ENCODE data around the gene CLPSL1. TPM values are rescaled to one million over a fixed set of nuclear protein-coding genes. Genes with fewer than 3 reads are reported as not detected.

CLPSL1 gene
- total RNA-seq, 2 experiments from 2014 or later, result not detected

DNA sequence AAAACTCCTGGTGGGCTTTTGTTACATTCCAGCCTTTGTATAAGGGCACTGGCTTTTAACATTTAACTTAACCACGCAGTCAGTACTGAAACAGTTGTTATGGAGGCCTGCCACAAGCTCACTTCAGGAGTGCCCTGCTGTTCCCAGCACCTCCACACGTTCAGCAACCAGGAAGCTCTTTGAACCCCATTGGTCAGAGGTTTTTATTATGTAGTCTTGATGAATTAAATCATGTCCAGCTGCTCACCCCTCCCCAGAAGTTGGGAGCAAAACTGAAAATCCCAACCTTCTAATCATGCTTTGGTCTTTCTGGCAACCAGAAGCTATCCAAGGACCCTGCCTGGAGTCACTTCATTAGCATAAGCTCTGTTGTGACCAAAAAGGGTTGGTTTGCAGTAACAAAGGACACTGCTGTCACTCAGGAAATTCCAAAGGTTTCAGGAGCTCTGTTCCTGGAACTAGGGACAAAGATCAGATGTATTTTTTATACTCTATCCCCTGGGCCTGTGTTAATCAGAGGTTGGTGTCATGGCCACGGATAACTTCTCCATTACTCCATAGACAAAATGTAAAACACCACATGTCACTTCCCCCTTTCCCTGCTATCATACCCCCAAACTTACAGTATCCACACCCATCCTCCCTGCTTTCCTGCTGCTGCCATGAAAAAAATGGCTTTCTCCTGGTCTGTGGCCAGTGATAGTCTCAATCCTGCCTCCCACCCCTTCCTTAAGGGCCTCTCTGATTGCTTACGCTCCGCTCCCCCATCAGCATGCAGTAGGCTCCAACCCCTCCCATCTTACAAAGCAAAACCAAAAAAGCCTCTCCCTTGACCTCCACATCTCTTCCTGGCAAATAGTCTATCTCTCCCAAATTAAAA is 40.9 kb upstream of the CLPSL1 start:
- ChIA-PET POLR2A (interaction anchor here (0.6 kb wide), 1 partner anchor 536 kb away, joined by 3 read pairs; no protein-coding TSS in a partner anchor), CTCF (interaction anchor here (0.5 to 7.1 kb wide), 14 partner anchors 14 to 288 kb away, joined by 3 to 178 read pairs (median 4); no protein-coding TSS in a partner anchor)
- H3K4me1 Mint-ChIP-seq, result peaks cover 24% of the 10 kb centered on the region
- H3K27me3 Mint-ChIP-seq, result no peaks in the 10 kb centered on the region
- H3K4me3 Mint-ChIP-seq, result no peak overlapping the region
- H3K9me3 Mint-ChIP-seq (ENCODE audit: low read depth), result no peaks in the 10 kb centered on the region
- no peak for DNase-seq
- intact Hi-C loops (cut with DNase I, micrococcal nuclease), result loop anchor here in 1 of 2 experiments (5.0 kb wide), 1 partner anchor 443 kb away; the partner anchor contains the start of gene DEF6
- no peak for ATAC-seq
- no peak overlapping the region for H3K27ac Mint-ChIP-seq
- H3K36me3 Mint-ChIP-seq (ENCODE audit: low read depth), result no peaks in the 10 kb centered on the region

DNA sequence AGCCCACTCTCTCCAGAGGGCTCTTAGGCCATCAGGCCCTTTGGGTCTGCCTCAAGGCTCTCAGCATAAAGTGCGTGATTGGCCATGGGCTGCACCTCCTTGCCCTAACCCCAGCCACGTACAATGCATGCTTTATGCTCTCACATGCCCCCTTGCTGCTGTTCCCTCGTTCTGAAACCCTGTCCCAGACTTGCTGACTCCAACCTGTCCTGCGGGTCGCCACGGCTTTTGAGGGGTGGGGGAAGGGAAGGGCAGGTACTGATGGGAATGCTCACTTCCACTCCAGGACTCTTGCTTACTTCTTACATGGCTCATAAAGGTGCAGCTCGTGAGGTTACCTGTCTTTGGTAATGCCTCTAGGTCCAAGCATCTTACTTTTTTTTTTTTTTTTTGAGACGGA is 38.0 kb upstream of the CLPSL1 start:
- H3K9me3 Mint-ChIP-seq (ENCODE audit: low read depth), result no peaks in the 10 kb centered on the region
- no peaks in the 10 kb centered on the region for H3K36me3 Mint-ChIP-seq (ENCODE audit: low read depth)
- DNase-seq (no peak), ATAC-seq (no peak)
- intact Hi-C loops (cut with DNase I, micrococcal nuclease), result no loop called here
- H3K4me3 Mint-ChIP-seq, result no peak overlapping the region
- ChIA-PET POLR2A (interaction anchor here (0.7 kb wide), 1 partner anchor 188 kb away, joined by 3 read pairs; no protein-coding TSS in a partner anchor), CTCF (interaction anchor here (0.7 to 1.0 kb wide), 2 partner anchors 119 to 153 kb away, joined by 3 to 4 read pairs; no protein-coding TSS in a partner anchor)
- H3K27me3 Mint-ChIP-seq, result no peaks in the 10 kb centered on the region
- H3K4me1 Mint-ChIP-seq, result no peaks in the 10 kb centered on the region
- H3K27ac Mint-ChIP-seq, result no peak overlapping the region

GRCh38 chr6:35745509-35745908 is 35.3 kb upstream of the CLPSL1 start:
- ATAC-seq (no peak), DNase-seq (no peak)
- Mint-ChIP-seq H3K4me1 (peaks cover 4% of the 10 kb centered on the region), H3K36me3 (ENCODE audit: low read depth) (no peaks in the 10 kb centered on the region), H3K9me3 (ENCODE audit: low read depth) (peaks cover 2% of the 10 kb centered on the region), H3K27ac (no peak overlapping the region), H3K27me3 (no peaks in the 10 kb centered on the region), H3K4me3 (no peak overlapping the region)
- intact Hi-C loops (cut with DNase I, micrococcal nuclease), result no loop called here
- ChIA-PET POLR2A (no interaction called here), CTCF (no interaction called here)

GRCh38 chr6:35746516-35746915 is 34.3 kb upstream of the CLPSL1 start:
- POLR2A ChIA-PET, result no interaction called here
- DNase-seq (no peak), ATAC-seq (no peak)
- intact Hi-C loops (cut with DNase I, micrococcal nuclease), result no loop called here
- Mint-ChIP-seq H3K36me3 (ENCODE audit: low read depth) (no peaks in the 10 kb centered on the region), H3K9me3 (ENCODE audit: low read depth) (peaks cover 2% of the 10 kb centered on the region), H3K4me3 (no peak overlapping the region), H3K27me3 (no peaks in the 10 kb centered on the region), H3K27ac (no peak overlapping the region), H3K4me1 (peaks cover 13% of the 10 kb centered on the region)
- CTCF ChIA-PET, result interaction anchor here (0.5 to 1.7 kb wide), 2 partner anchors 10 to 193 kb away, joined by 3 read pairs; no protein-coding TSS in a partner anchor

GRCh38 chr6:35747877-35748276 is 32.9 kb upstream of the CLPSL1 start:
- no peak overlapping the region for H3K27ac Mint-ChIP-seq
- no peak overlapping the region for H3K4me3 Mint-ChIP-seq
- DNase-seq (no peak), ATAC-seq (no peak)
- intact Hi-C loops (cut with DNase I, micrococcal nuclease), result no loop called here
- peaks cover 2% of the 10 kb centered on the region for H3K9me3 Mint-ChIP-seq (ENCODE audit: low read depth)
- H3K36me3 Mint-ChIP-seq (ENCODE audit: low read depth), result no peaks in the 10 kb centered on the region
- H3K27me3 Mint-ChIP-seq, result no peaks in the 10 kb centered on the region
- CTCF ChIA-PET, result interaction anchor here (0.6 to 1.7 kb wide), 2 partner anchors 12 to 1559 kb away, joined by 3 read pairs; no protein-coding TSS in a partner anchor
- peaks cover 21% of the 10 kb centered on the region for H3K4me1 Mint-ChIP-seq
- POLR2A ChIA-PET, result no interaction called here

DNA sequence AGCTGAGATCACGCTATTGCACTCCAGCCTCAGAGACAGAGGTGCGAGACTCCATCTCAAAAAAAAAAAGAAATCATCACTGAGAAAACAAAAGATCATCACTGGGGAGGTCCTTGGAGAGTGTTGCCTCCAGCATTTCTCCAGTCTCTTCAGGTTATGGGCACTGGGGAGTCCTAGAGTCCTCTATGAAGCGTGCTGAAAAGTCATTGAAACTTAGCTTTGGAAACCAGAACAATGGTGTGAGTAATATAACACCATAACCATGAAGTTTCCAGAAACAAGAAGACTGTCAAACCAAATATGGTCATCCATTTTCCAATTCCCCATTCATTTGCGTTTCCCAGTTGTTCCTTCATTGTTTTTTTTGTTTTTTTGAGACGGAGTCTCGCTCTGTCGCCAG is 30.3 kb upstream of the CLPSL1 start:
- ATAC-seq, result peak; percentile 63
- intact Hi-C loops (cut with DNase I, micrococcal nuclease), result no loop called here
- peaks cover 21% of the 10 kb centered on the region for H3K4me1 Mint-ChIP-seq
- H3K36me3 Mint-ChIP-seq (ENCODE audit: low read depth), result no peaks in the 10 kb centered on the region
- no peaks in the 10 kb centered on the region for H3K27me3 Mint-ChIP-seq
- peaks cover 2% of the 10 kb centered on the region for H3K9me3 Mint-ChIP-seq (ENCODE audit: low read depth)
- no peak for DNase-seq
- H3K27ac Mint-ChIP-seq, result peak overlapping the region; percentile 10
- POLR2A ChIA-PET, result interaction anchor here (1.2 kb wide), 1 partner anchor 40 kb away, joined by 3 read pairs; no protein-coding TSS in a partner anchor
- CTCF ChIA-PET, result interaction anchor here (1.1 to 1.6 kb wide), 2 partner anchors 197 to 228 kb away, joined by 3 to 4 read pairs; no protein-coding TSS in a partner anchor
- H3K4me3 Mint-ChIP-seq, result no peak overlapping the region

DNA sequence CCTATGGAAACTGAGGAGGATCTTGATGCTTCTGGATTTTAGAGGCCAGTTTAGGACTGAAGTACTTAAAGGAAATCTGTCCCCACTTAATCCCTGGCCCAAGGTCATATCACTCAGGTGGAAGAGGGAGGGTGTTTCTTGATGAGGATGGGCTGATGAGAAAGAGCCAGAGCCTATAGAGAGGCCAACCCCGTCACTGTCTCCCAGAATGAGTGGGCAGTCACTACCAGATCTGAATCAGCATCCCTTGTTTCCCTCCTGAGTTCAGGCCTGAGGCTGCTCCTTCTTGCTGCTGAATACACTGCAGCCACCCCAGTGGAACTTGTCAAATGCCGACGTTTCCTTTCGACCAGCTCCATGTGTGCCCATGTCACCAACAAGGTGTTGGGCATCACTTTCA is 29.2 kb upstream of the CLPSL1 start:
- ChIA-PET POLR2A (no interaction called here), CTCF (interaction anchor here (0.6 kb wide), 1 partner anchor 226 kb away, joined by 5 read pairs; no protein-coding TSS in a partner anchor)
- Mint-ChIP-seq H3K27me3 (no peaks in the 10 kb centered on the region), H3K27ac (peak overlapping the region; percentile 63), H3K36me3 (ENCODE audit: low read depth) (no peaks in the 10 kb centered on the region), H3K4me3 (no peak overlapping the region), H3K9me3 (ENCODE audit: low read depth) (peaks cover 2% of the 10 kb centered on the region), H3K4me1 (peaks cover 21% of the 10 kb centered on the region)
- DNase-seq (peak; percentile 75), ATAC-seq (peak; percentile 96)
- intact Hi-C loops (cut with DNase I, micrococcal nuclease), result no loop called here

GRCh38 chr6:35752330-35752729 is 28.5 kb upstream of the CLPSL1 start:
- POLR2A ChIA-PET, result interaction anchor here (0.7 kb wide), 1 partner anchor 691 kb away, joined by 6 read pairs; no protein-coding TSS in a partner anchor
- CTCF ChIA-PET, result no interaction called here
- H3K4me1 Mint-ChIP-seq, result peaks cover 21% of the 10 kb centered on the region
- H3K9me3 Mint-ChIP-seq (ENCODE audit: low read depth), result peaks cover 2% of the 10 kb centered on the region
- no peak overlapping the region for H3K4me3 Mint-ChIP-seq
- intact Hi-C loops (cut with DNase I, micrococcal nuclease), result no loop called here
- H3K27me3 Mint-ChIP-seq, result peaks cover under 1% of the 10 kb centered on the region
- ATAC-seq (no peak), DNase-seq (no peak)
- H3K36me3 Mint-ChIP-seq (ENCODE audit: low read depth), result no peaks in the 10 kb centered on the region
- no peak overlapping the region for H3K27ac Mint-ChIP-seq

GRCh38 chr6:35754452-35755277 is 26.2 kb upstream of the CLPSL1 start:
- ChIA-PET CTCF (interaction anchor here (0.6 to 1.9 kb wide), 9 partner anchors 9 to 940 kb away, joined by 3 to 5 read pairs (median 3); no protein-coding TSS in a partner anchor), POLR2A (interaction anchor here (0.6 kb wide), 2 partner anchors 108 to 180 kb away, joined by 4 to 5 read pairs; no protein-coding TSS in a partner anchor)
- H3K9me3 Mint-ChIP-seq (ENCODE audit: low read depth), result no peaks in the 10 kb centered on the region
- H3K27ac Mint-ChIP-seq, result no peak overlapping the region
- H3K4me1 Mint-ChIP-seq, result peaks cover 21% of the 10 kb centered on the region
- ATAC-seq, result no peak
- peaks cover 5% of the 10 kb centered on the region for H3K27me3 Mint-ChIP-seq
- H3K4me3 Mint-ChIP-seq, result no peak overlapping the region
- no peak for DNase-seq
- no peaks in the 10 kb centered on the region for H3K36me3 Mint-ChIP-seq (ENCODE audit: low read depth)
- intact Hi-C loops (cut with DNase I, micrococcal nuclease), result no loop called here

DNA sequence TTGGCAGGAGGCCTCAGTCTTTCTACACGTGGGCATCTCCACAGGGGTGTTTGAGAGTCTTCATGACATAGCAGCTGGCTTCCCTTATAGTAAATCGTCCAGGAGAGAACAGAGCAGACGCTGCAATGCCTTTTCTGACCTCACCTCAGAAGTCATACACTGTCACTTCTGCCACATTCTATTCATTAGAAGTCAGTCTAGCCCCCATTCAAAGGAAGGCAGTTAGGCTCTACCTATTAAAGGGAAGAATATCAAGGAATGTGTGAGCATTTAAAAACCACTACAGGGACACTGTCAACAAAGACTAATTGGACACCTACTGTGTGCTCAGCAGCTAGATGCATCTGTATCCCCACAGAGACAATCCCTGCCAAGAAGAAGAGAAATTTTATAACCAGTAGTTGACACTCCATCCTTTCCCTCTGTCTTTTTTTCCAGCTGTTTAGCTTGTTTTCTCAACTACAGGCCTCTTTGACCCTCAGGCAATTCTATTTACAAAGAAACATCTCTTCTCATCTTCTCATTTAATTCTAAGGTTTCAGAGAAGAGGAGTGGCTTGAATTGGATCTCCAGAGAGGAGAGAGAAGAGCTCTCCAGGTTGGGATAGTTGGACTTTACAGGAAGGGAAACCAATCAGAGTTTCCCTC is 25.4 kb upstream of the CLPSL1 start:
- CTCF ChIA-PET, result interaction anchor here (0.6 to 1.9 kb wide), 6 partner anchors 8 to 187 kb away, joined by 3 to 5 read pairs (median 3); no protein-coding TSS in a partner anchor
- ATAC-seq, result no peak

More for the DNA sequence above, 25.4 kb upstream of the CLPSL1 start:
- H3K4me1 Mint-ChIP-seq, result peaks cover 18% of the 10 kb centered on the region
- no peak for DNase-seq
- no peaks in the 10 kb centered on the region for H3K9me3 Mint-ChIP-seq (ENCODE audit: low read depth)
- intact Hi-C loops (cut with DNase I, micrococcal nuclease), result no loop called here
- H3K36me3 Mint-ChIP-seq (ENCODE audit: low read depth), result no peaks in the 10 kb centered on the region
- no peak overlapping the region for H3K4me3 Mint-ChIP-seq
- POLR2A ChIA-PET, result interaction anchor here (0.6 kb wide), 1 partner anchor 109 kb away, joined by 4 read pairs; no protein-coding TSS in a partner anchor
- peaks cover 9% of the 10 kb centered on the region for H3K27me3 Mint-ChIP-seq
- H3K27ac Mint-ChIP-seq, result no peak overlapping the region
